ENCODE data around the gene TMPO.
A peak's percentile ranks its signal among the peaks of the same experiment; 100 is the strongest.

TMPO gene

DNA sequence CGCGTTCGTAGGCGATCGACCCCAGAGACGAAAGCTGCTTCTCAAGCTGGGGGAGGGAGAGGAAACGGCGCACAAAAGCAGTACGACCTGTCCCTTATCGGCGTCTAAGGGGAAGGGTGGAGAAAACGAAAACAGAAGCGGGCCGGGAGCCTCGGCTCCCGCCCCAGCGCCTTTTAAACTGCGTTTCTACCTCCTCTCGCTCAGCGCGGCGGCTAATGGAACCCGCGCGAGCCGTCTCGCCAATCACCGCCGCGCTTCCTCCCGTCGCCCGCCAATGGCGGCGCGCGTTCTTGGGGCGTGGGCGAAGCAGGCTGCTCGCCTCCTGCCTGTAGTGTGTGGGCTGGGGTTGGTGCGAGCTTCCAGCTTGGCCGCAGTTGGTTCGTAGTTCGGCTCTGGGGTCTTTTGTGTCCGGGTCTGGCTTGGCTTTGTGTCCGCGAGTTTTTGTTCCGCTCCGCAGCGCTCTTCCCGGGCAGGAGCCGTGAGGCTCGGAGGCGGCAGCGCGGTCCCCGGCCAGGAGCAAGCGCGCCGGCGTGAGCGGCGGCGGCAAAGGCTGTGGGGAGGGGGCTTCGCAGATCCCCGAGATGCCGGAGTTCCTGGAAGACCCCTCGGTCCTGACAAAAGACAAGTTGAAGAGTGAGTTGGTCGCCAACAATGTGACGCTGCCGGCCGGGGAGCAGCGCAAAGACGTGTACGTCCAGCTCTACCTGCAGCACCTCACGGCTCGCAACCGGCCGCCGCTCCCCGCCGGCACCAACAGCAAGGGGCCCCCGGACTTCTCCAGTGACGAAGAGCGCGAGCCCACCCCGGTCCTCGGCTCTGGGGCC, at the start of gene TMPO:
TMPO (plus strand) TSS at position 304 of the 824 bp plus-strand sequence; CDS start at position 582, 278 bp downstream.
- H3K4me3 ChIP-seq (ENCODE audit: low read depth, low read length), result peak within 1 kb of the TSS; percentile 97
- TF ChIP-seq, protein P1, sequence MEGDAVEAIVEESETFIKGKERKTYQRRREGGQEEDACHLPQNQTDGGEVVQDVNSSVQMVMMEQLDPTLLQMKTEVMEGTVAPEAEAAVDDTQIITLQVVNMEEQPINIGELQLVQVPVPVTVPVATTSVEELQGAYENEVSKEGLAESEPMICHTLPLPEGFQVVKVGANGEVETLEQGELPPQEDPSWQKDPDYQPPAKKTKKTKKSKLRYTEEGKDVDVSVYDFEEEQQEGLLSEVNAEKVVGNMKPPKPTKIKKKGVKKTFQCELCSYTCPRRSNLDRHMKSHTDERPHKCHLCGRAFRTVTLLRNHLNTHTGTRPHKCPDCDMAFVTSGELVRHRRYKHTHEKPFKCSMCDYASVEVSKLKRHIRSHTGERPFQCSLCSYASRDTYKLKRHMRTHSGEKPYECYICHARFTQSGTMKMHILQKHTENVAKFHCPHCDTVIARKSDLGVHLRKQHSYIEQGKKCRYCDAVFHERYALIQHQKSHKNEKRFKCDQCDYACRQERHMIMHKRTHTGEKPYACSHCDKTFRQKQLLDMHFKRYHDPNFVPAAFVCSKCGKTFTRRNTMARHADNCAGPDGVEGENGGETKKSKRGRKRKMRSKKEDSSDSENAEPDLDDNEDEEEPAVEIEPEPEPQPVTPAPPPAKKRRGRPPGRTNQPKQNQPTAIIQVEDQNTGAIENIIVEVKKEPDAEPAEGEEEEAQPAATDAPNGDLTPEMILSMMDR (IDR thresholded peaks at IDR 0.05; ENCODE audit: borderline replicate concordance, insufficient read depth, low read depth, low read length), result no peak

GRCh38 chr12:98465950-98466602, 49.3 kb upstream of the TMPO start:
- H3K4me3 ChIP-seq (ENCODE audit: low read depth, low read length), result no peak overlapping the region
- TF ChIP-seq, protein P1 (IDR thresholded peaks at IDR 0.05; ENCODE audit: borderline replicate concordance, insufficient read depth, low read depth, low read length), result no peak

GRCh38 chr12:98466640-98467400, 48.6 kb upstream of the TMPO start:
- TF ChIP-seq, protein P1 (IDR thresholded peaks at IDR 0.05; ENCODE audit: borderline replicate concordance, insufficient read depth, low read depth, low read length), result no peak
- H3K4me3 ChIP-seq (ENCODE audit: low read depth, low read length), result no peak overlapping the region

GRCh38 chr12:98469109-98469508, 46.3 kb upstream of the TMPO start:
- TF ChIP-seq, protein P1 (IDR thresholded peaks at IDR 0.05; ENCODE audit: borderline replicate concordance, insufficient read depth, low read depth, low read length), result no peak
- no peak overlapping the region for H3K4me3 ChIP-seq (ENCODE audit: low read depth, low read length)

DNA sequence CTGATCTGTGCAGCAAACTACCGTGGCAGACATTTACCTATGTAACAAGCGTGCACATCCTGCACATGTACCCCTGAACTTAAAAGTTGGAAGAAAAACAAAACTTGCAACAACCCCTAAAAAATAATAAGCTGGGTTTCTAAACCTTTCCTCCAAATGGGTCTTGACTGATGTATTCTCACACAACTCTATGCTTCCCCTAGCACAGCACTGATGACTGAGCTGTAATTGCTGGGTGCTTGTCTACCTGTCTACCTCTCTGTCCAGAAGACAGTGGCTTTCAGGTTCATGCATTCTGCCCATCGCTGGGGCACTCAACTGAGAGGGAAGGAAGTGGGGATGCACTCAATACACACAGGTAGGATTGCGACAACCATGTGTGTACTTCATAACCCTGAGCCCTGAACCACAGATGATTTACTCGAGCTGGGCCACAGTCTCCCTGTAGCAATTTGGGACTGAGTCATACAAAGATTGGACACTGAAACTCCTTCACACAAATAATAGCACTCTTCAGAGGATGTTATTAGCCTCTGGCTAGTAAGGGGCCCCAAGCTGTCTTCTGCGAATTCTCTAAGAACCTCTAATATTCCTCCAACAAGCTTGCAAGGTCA, 44.8 kb upstream of the TMPO start:
- H3K4me3 ChIP-seq (ENCODE audit: low read depth, low read length), result no peak overlapping the region
- TF ChIP-seq, protein P1 (IDR thresholded peaks at IDR 0.05; ENCODE audit: borderline replicate concordance, insufficient read depth, low read depth, low read length), result no peak

- no peak overlapping the region for H3K4me3 ChIP-seq (ENCODE audit: low read depth, low read length)
- TF ChIP-seq, protein P1 (IDR thresholded peaks at IDR 0.05; ENCODE audit: borderline replicate concordance, insufficient read depth, low read depth, low read length), result no peak
Measured at GRCh38 chr12:98471085-98471484, 44.3 kb upstream of the TMPO start.
